Hematopoietic multipotent progenitor cell treated with erythropoietin and hydrocortisone succinate and interleukin-3 and kit ligand, for 4 days (in vitro differentiated cells): ENCODE results near the gene CCDC33.
A peak's percentile ranks its signal among the peaks of the same experiment; 100 is the strongest.

Experiments used
- DNase-seq: peaks from one replicate; pipeline ENCODE4 v3.0.0-alpha.2; 2015

Gene CCDC33

GRCh38 chr15:74317820-74318375 lies 81.8 kb downstream of the CCDC33 start:
- no peak for DNase-seq

GRCh38 chr15:74318376-74319137 lies 82.4 kb downstream of the CCDC33 start:
- peak; percentile 46 for DNase-seq

- no peak for DNase-seq
Observed at GRCh38 chr15:74319138-74319460, 83.0 kb downstream of the CCDC33 start.

GRCh38 chr15:74319596-74320351 lies 83.6 kb downstream of the CCDC33 start:
- DNase-seq = peak; percentile 37

GRCh38 chr15:74320352-74321247 lies 84.5 kb downstream of the CCDC33 start:
- peak; percentile 65 for DNase-seq

GRCh38 chr15:74322558-74323180 lies 86.5 kb downstream of the CCDC33 start:
- DNase-seq = peak; percentile 80

GRCh38 chr15:74324714-74325113 lies 88.6 kb downstream of the CCDC33 start:
- no peak for DNase-seq

- no peak for DNase-seq
Observed at GRCh38 chr15:74326746-74327145, 90.6 kb downstream of the CCDC33 start.

- no peak for DNase-seq
Observed at GRCh38 chr15:74327756-74328155, 91.6 kb downstream of the CCDC33 start.

GRCh38 chr15:74328331-74329056 lies 92.4 kb downstream of the CCDC33 start:
- DNase-seq = no peak

GRCh38 chr15:74330861-74331408 lies 94.8 kb downstream of the CCDC33 start:
- DNase-seq = no peak

GRCh38 chr15:74332011-74332410 lies 95.9 kb downstream of the CCDC33 start:
- DNase-seq = no peak

GRCh38 chr15:74332611-74333010 lies 96.5 kb downstream of the CCDC33 start:
- DNase-seq = no peak

- no peak for DNase-seq
Observed at GRCh38 chr15:74333093-74333492, 97.0 kb downstream of the CCDC33 start.

- no peak for DNase-seq
Observed at GRCh38 chr15:74333662-74334061, 97.5 kb downstream of the CCDC33 start.

GRCh38 chr15:74334127-74334526 lies 98.0 kb downstream of the CCDC33 start:
- no peak for DNase-seq

- no peak for DNase-seq
Observed at GRCh38 chr15:74335396-74335795, 99.3 kb downstream of the CCDC33 start.

- DNase-seq = no peak
Observed at GRCh38 chr15:74336061-74337005, 100.2 kb downstream of the CCDC33 start.

- no peak for DNase-seq
Observed at GRCh38 chr15:74337146-74337545, 101.0 kb downstream of the CCDC33 start.

- no peak for DNase-seq
Observed at GRCh38 chr15:74337607-74338211, 101.6 kb downstream of the CCDC33 start.
